ENCODE results near the gene ARHGAP18.

The ARHGAP18 gene

GRCh38 chr6:129546702-129547101 is 163.3 kb downstream of the ARHGAP18 start:
- TF ChIP-seq, protein P1, sequence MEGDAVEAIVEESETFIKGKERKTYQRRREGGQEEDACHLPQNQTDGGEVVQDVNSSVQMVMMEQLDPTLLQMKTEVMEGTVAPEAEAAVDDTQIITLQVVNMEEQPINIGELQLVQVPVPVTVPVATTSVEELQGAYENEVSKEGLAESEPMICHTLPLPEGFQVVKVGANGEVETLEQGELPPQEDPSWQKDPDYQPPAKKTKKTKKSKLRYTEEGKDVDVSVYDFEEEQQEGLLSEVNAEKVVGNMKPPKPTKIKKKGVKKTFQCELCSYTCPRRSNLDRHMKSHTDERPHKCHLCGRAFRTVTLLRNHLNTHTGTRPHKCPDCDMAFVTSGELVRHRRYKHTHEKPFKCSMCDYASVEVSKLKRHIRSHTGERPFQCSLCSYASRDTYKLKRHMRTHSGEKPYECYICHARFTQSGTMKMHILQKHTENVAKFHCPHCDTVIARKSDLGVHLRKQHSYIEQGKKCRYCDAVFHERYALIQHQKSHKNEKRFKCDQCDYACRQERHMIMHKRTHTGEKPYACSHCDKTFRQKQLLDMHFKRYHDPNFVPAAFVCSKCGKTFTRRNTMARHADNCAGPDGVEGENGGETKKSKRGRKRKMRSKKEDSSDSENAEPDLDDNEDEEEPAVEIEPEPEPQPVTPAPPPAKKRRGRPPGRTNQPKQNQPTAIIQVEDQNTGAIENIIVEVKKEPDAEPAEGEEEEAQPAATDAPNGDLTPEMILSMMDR (conservative IDR thresholded peaks at IDR 0.05; ENCODE audit: low read depth): no peak
- ChIA-PET CTCF (no interaction called here), POLR2A (ENCODE audit: low non-redundant PET) (no interaction called here)
- no peak for DNase-seq (ENCODE audit: low spot score)
- H3K27ac ChIP-seq: no peak overlapping the region

DNA sequence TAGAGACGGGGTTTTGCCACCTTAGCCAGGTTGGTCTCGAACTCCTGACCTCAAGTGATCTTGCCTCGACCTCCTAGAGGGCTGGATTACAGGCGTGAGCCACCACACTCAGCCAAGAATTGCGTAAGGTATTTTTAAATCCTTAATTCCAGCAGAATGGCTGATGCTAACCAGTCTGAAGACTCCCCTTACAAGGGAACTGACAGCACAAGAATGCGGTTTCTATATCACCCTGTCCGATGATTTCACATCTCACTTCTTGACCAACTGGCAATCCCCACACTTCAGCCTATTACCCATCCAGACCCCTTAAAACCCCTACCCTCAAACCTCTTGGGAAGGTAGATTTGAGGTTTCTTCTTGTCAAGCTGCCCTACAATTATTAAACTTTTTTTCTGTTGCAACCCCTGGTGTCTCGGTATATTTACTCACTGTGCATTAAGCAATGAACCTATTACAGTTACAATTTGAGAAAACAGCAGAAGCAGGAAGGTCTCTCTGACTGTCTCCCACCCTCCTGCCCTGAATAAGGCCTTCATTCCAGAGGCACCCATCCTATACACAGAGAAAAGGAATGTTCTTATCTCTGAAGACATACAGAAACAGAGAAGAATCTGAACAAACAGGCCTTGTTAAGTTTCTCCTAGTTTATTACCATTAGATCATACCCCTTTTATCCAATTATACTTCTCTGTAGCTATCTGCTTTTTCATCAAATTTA is 164.9 kb downstream of the ARHGAP18 start:
- DNase-seq (ENCODE audit: low spot score): no peak
- CTCF ChIA-PET: no interaction called here
- TF ChIP-seq, protein P1 (conservative IDR thresholded peaks at IDR 0.05; ENCODE audit: low read depth): no peak
- no peak overlapping the region for H3K27ac ChIP-seq
- POLR2A ChIA-PET (ENCODE audit: low non-redundant PET): no interaction called here

DNA sequence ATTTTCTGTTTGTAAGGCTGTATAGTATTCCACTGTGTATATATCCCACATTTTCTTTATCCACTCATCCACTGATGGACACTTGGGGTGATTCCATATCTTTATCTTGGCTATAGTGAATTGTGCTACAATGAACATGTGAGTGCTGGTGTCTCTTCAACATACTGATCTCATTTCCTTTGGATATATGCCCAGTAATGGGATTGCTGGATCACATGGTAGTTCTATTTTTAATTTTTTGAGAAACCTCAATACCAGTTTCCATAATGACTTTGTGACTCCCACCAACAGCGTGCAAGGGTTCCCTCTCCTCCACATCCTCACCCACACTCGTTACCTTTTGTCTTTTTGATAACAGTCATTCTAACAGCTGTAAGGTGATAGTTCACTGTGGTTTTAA is 166.0 kb downstream of the ARHGAP18 start:
- TF ChIP-seq, protein P1 (conservative IDR thresholded peaks at IDR 0.05; ENCODE audit: low read depth): no peak
- no peak overlapping the region for H3K27ac ChIP-seq
- no peak for DNase-seq (ENCODE audit: low spot score)
- ChIA-PET POLR2A (ENCODE audit: low non-redundant PET) (no interaction called here), CTCF (no interaction called here)

DNA sequence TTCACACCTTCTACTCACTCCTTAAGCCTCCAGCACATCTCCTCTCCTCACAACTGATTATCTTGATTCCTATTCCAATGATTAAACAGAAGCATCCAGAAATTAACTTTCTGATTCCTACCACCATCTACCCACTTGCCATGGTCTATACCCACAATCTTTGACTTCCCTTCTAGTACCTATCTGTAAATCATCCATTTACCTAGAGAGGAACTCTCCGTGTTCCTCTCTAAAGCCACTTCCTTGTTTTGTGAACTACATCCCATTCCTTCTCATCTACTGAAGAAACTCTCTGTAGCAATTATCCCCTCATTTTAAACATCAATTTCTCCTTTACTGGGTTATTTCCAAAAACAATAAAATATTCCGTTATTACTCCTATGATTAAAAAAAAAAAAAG is 167.3 kb downstream of the ARHGAP18 start:
- ChIA-PET POLR2A (ENCODE audit: low non-redundant PET) (no interaction called here), CTCF (no interaction called here)
- no peak for DNase-seq (ENCODE audit: low spot score)
- no peak overlapping the region for H3K27ac ChIP-seq
- TF ChIP-seq, protein P1 (conservative IDR thresholded peaks at IDR 0.05; ENCODE audit: low read depth): no peak

- H3K27ac ChIP-seq: no peak overlapping the region
- CTCF ChIA-PET: no interaction called here
- no peak for DNase-seq (ENCODE audit: low spot score)
- TF ChIP-seq, protein P1 (conservative IDR thresholded peaks at IDR 0.05; ENCODE audit: low read depth): no peak
- POLR2A ChIA-PET (ENCODE audit: low non-redundant PET): no interaction called here
These were observed 170.9 kb downstream of the ARHGAP18 start for GRCh38 chr6:129539032-129539431.

GRCh38 chr6:129536271-129536670 is 173.7 kb downstream of the ARHGAP18 start:
- DNase-seq (ENCODE audit: low spot score): no peak
- H3K27ac ChIP-seq: no peak overlapping the region
- POLR2A ChIA-PET (ENCODE audit: low non-redundant PET): no interaction called here
- TF ChIP-seq, protein P1 (conservative IDR thresholded peaks at IDR 0.05; ENCODE audit: low read depth): no peak
- CTCF ChIA-PET: interaction anchor here (0.7 kb wide), 1 partner anchor 31 kb away, joined by 3 read pairs; no protein-coding TSS in a partner anchor

Measured in RWPE1 (cell line).